ENCODE results near the gene RAET1L. TPM values are rescaled to one million over a fixed set of nuclear protein-coding genes. Genes with fewer than 3 reads are reported as not detected.

RAET1L gene
- total and polyA plus RNA-seq, 2 donors (not counting 1 experiment from before 2014, with no cell fraction given), result not detected

GRCh38 chr6:150058986-150059385 lies 33.7 kb upstream of the RAET1L start:
- no peaks in the 10 kb centered on the region for H3K9me3 ChIP-seq (ENCODE audit: control extremely low read depth in 1 of 3, control insufficient read depth in 2 of 3, insufficient read depth in 1 of 3, low read length in 2 of 3)
- no peak for TF ChIP-seq EZH2 (IDR thresholded peaks at IDR 0.05; ENCODE audit: borderline replicate concordance, insufficient read depth, low read depth, low read length, poor library complexity, severe bottlenecking)
- no peak for TF ChIP-seq CTCF (IDR thresholded peaks at IDR 0.05)
- H3K4me1 Mint-ChIP-seq, result peaks cover 5% of the 10 kb centered on the region
- H3K9me3 Mint-ChIP-seq (ENCODE audit: insufficient read depth), result no peaks in the 10 kb centered on the region
- H3K27ac ChIP-seq (ENCODE audit: low read length in 2 of 2), result no peak overlapping the region
- no peak for ATAC-seq (ENCODE audit: low read depth)
- H3K27ac Mint-ChIP-seq, result no peak overlapping the region
- ChIA-PET CTCF (interaction anchor here (1.3 kb wide), 1 partner anchor 22 kb away, joined by 3 read pairs; no protein-coding TSS in a partner anchor), POLR2A (no interaction called here)
- H4K20me1 ChIP-seq (ENCODE audit: control insufficient read depth, insufficient read depth, low read length, poor library complexity, severe bottlenecking), result no peaks in the 10 kb centered on the region
- no peaks in the 10 kb centered on the region for H3K36me3 ChIP-seq (replicated peaks in 1 of 2; ENCODE audit: control extremely low read depth in 1 of 2, control insufficient read depth in 1 of 2, extremely low read depth in 1 of 2, insufficient read depth in 2 of 2, low read length in 1 of 2)
- no peak overlapping the region for H3K9ac ChIP-seq (ENCODE audit: low read length)
- WGBS (ENCODE audit: insufficient coverage), result 100% methylated on average over 6 of the region's 6 CpGs
- H3K4me2 ChIP-seq (replicated peaks; ENCODE audit: low read depth, low read length, poor library complexity, severe bottlenecking), result no peak overlapping the region
- H3K27me3 ChIP-seq (replicated peaks in 1 of 4; ENCODE audit: control extremely low read depth in 1 of 4, control insufficient read depth in 3 of 4, insufficient read depth in 4 of 4, low read length in 3 of 4), result peaks cover 0 to 13% (median under 1%) of the 10 kb centered on the region in 4 experiments
- no peak overlapping the region for H3K4me3 ChIP-seq (ENCODE audit: control extremely low read depth in 1 of 5, extremely low read depth in 1 of 5, insufficient read depth in 1 of 5, low read depth in 2 of 5, low read length in 4 of 5)
- H3K4me3 Mint-ChIP-seq, result no peak overlapping the region
- H3K27me3 Mint-ChIP-seq, result peaks cover 34% of the 10 kb centered on the region
- no peak for DNase-seq
- intact Hi-C loops (cut with micrococcal nuclease), result no loop called here
- H3K4me1 ChIP-seq (ENCODE audit: control insufficient read depth in 2 of 2, insufficient read depth in 2 of 2, low read length in 2 of 2), result peaks cover 3 to 5% of the 10 kb centered on the region in 2 donors
- no peak overlapping the region for H2AFZ ChIP-seq (ENCODE audit: insufficient read depth, low read depth, low read length, poor library complexity, severe bottlenecking)
- no peaks in the 10 kb centered on the region for H3K79me2 ChIP-seq (ENCODE audit: control insufficient read depth, insufficient read depth, low read length)

- Mint-ChIP-seq H3K4me3 (no peak overlapping the region), H3K4me1 (peaks cover 5% of the 10 kb centered on the region), H3K27ac (no peak overlapping the region), H3K9me3 (ENCODE audit: insufficient read depth) (no peaks in the 10 kb centered on the region), H3K27me3 (peaks cover 41% of the 10 kb centered on the region)
- Histone ChIP-seq H3K79me2 (ENCODE audit: control insufficient read depth, insufficient read depth, low read length) (no peaks in the 10 kb centered on the region), H2AFZ (ENCODE audit: insufficient read depth, low read depth, low read length, poor library complexity, severe bottlenecking) (no peak overlapping the region), H3K36me3 (replicated peaks in 1 of 2; ENCODE audit: control extremely low read depth in 1 of 2, control insufficient read depth in 1 of 2, extremely low read depth in 1 of 2, insufficient read depth in 2 of 2, low read length in 1 of 2) (no peaks in the 10 kb centered on the region), H3K4me3 (ENCODE audit: control extremely low read depth in 1 of 5, extremely low read depth in 1 of 5, insufficient read depth in 1 of 5, low read depth in 2 of 5, low read length in 4 of 5) (no peak overlapping the region), H3K27ac (ENCODE audit: low read length in 2 of 2) (no peak overlapping the region), H3K4me1 (ENCODE audit: control insufficient read depth in 2 of 2, insufficient read depth in 2 of 2, low read length in 2 of 2) (peaks cover 3 to 5% of the 10 kb centered on the region in 2 donors), H3K4me2 (replicated peaks; ENCODE audit: low read depth, low read length, poor library complexity, severe bottlenecking) (no peak overlapping the region), H3K9ac (ENCODE audit: low read length) (no peak overlapping the region), H3K27me3 (replicated peaks in 1 of 4; ENCODE audit: control extremely low read depth in 1 of 4, control insufficient read depth in 3 of 4, insufficient read depth in 4 of 4, low read length in 3 of 4) (peaks cover 0 to 13% (median 2%) of the 10 kb centered on the region in 4 experiments), H3K9me3 (ENCODE audit: control extremely low read depth in 1 of 3, control insufficient read depth in 2 of 3, insufficient read depth in 1 of 3, low read length in 2 of 3) (peaks cover 0 to 5% (median 0%) of the 10 kb centered on the region in 3 donors), H4K20me1 (ENCODE audit: control insufficient read depth, insufficient read depth, low read length, poor library complexity, severe bottlenecking) (no peaks in the 10 kb centered on the region)
- no peak for ATAC-seq (ENCODE audit: low read depth)
- ChIA-PET CTCF (interaction anchor here (0.6 to 1.3 kb wide), 2 partner anchors 23 to 1458 kb away, joined by 3 to 6 read pairs; no protein-coding TSS in a partner anchor), POLR2A (no interaction called here)
- no peak for DNase-seq
- intact Hi-C loops (cut with micrococcal nuclease), result no loop called here
- TF ChIP-seq EZH2 (IDR thresholded peaks at IDR 0.05; ENCODE audit: borderline replicate concordance, insufficient read depth, low read depth, low read length, poor library complexity, severe bottlenecking) (no peak), CTCF (IDR thresholded peaks at IDR 0.05) (no peak)
- 90% methylated on average over 7 of the region's 14 CpGs for WGBS (ENCODE audit: insufficient coverage)
Observed at GRCh38 chr6:150058231-150058792, 33.0 kb upstream of the RAET1L start.

Data from B cell (primary cell).